ENCODE measurements around the gene TAF4.
"Not testable (repeated sequence)": the region's sequence is repeated elsewhere in the genome, so short reads cannot be mapped to it uniquely, and the experiment has no call there.

Gene TAF4

DNA sequence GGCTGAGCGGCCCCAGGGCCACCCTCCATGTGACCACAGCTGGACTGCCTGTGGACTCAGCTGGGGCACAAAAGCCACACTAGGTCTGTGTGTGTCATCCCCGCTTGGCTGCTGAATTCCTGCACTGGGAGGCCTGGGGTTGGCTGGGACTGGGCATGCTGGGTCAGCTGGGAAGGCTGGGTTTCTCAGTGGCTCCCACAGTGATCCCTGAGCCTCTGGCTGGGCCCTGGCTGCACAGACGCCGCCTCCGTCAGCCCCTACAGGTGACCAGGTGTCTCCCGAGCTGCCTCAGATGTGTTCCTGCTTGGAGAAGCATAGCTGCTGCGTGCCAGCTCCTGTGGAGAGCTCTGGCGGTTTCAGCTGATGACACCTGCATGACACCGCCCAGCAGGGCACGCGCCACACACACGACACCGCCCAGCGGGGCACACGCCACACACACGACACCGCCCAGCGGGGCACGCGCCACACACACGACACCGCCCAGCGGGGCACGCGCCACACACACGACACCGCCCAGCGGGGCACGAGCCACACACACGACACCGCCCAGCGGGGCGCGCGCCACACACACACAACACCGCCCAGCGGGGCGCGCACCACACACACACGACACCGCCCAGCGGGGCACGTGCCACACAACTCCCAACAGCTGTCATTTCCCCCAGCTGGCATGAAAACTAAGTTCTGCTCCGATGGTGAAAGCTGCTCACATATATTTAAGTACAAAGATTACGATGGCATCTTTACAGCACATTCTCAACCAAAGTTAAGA is 88.8 kb downstream of the TAF4 start:
- no peak for DNase-seq

DNA sequence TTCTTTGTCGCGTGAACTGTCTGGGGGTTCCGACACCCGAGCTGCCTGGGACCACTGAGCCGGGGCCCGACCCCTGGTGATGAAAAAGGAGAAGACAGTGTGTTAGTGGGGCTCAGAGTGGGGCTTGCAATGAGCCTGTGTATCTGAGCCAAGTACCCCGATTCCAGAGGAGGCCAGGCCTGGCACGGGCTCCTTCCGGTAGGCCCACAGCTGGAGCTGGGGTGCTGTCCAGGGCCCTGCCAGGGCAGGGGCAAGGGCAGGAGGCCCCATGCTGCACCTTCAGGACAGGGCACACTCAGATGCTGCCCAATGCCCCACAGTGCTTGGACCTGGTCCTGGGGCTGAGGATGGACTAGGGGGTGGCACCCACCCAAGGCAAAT is 89.4 kb downstream of the TAF4 start:
- DNase-seq = no peak

- no peak for DNase-seq
Observed at GRCh38 chr20:61975407-61976129, 90.1 kb downstream of the TAF4 start.

GRCh38 chr20:61974357-61974665 is 91.4 kb downstream of the TAF4 start:
- no peak for DNase-seq

DNA sequence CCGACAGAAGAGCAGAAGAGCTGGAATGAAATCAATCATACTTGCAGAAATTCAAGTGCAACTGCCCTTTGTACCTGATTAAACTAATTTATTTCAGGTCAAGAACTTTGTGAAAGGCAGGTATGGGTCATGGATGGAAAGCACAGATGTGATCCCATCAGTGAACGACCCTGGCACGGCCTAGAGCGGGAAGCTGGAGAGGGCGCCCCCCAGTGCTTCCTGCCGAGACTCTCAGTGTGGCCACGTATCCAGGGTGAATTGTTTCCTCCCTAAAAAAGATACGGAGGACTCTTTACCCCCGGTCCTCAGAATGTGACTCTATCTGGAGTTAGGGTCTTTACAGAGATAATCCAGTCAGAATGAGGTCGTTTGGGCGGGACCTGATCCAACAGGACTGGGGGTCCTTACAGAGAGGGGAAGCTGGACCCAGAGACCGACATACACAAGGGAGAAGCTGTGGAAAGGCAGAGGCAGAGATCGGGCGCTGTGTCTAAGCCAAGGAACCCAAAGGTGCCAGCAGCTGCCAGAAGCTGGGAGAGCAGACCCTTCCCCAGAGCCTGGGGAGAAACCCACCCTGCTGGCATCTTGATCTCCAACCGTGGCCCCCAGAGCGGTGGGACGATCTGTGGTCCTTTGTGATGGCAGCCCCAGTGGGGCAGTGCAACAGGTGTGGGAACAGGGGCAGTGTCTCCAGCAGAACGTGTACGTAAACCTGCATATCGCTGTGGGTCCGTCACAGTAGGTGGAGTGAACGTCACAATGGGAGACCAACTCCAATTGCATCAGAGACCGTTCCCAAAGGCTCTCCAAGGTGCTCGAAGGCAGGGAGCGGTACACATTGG is 91.9 kb downstream of the TAF4 start:
- DNase-seq = no peak

GRCh38 chr20:61972636-61973508 is 92.8 kb downstream of the TAF4 start:
- DNase-seq = no peak

DNA sequence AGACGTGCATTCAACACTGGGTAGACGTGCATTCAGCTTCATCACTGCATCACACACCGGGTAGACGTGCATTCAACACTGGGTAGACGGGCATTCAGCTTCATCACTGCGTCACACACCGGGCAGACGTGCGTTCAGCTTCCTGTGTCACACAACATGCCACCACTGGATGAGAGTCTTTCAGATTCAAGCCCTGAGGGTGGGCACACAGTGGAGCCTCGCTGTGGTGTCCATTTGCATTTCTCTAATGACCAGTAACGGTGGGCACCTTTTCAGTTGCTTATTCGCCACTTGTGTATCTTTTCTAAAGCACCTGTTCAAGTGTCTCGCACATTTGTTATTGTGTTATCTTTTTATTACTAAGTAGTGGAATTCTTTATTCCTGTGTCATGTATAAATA is 94.1 kb downstream of the TAF4 start:
- not testable (repeated sequence) for DNase-seq

DNA sequence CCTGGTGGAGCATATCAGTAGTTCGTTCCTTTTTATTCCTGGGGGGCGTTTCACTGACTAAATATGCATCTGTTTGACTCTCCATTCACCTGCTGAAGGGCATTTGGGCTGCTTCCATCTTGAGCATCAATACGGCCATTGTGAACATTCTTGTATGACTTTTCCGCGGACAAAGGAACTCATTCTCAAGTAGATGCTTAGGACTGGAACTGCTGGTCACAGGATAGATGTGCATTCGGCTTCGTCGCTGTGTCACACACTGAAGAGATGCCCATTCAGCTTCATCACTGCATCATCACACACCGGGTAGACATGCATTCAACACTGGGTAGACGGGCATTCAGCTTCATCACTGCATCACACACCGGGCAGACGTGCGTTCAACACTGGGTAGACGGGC is 95.3 kb downstream of the TAF4 start:
- no peak for DNase-seq

DNA sequence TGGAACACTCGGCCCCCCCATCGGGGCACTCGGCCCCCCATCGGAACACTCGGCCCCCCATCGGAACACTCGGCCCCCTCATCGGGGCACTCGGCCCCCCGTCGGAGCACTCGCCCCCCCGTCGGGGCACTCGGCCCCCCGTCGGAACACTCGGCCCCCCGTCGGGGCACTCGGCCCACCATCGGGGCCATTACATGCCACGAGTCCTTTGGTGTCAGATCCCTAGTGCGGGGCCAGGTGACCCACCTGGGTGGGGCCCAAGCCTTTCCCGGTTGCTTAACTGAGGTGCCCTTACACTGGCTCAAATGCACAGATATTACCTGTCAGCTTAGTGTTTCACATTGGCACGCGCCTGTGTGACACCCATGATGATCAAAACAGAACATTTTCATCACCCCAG is 95.9 kb downstream of the TAF4 start:
- DNase-seq = no peak

- DNase-seq = no peak
Observed at GRCh38 chr20:61968932-61969331, 96.7 kb downstream of the TAF4 start.

DNA sequence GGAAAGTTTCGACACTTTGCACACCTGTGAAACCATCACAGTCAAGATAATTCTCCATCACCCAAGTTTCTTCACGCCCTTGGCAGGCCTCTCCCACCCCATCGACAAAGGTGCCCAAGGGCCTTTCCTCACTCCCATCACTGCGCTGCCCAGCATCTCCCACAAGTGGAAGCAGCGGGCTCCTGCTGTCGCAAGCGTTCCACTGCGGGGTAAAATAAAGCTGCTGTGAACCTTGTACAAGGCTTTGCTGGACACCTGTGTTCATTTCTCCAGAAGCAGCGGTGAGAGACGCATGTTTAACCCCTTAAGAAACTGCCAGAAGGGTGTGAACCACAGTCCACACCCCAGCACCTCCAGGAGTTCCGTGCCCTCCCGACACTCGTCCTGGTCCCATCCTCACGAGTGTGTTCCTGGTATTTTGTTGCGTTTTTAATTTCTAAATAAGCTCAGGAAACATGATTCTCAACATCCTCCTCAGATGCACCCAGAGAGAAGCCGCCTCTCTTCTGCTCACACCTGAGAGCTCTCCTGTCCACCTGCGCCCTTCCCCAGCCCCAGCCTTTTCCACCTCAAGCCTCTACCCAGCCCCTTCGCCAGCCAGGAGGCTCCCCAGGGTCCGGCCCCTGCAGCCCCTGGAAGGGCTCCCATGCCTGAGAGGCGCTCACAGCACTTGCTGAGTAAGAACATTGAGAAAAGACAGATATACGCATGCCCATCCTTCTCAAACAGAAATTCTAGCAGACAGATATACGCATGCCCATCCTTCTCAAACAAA is 97.5 kb downstream of the TAF4 start:
- no peak for DNase-seq

- no peak for DNase-seq
Observed at GRCh38 chr20:61967300-61967699, 98.4 kb downstream of the TAF4 start.

DNA sequence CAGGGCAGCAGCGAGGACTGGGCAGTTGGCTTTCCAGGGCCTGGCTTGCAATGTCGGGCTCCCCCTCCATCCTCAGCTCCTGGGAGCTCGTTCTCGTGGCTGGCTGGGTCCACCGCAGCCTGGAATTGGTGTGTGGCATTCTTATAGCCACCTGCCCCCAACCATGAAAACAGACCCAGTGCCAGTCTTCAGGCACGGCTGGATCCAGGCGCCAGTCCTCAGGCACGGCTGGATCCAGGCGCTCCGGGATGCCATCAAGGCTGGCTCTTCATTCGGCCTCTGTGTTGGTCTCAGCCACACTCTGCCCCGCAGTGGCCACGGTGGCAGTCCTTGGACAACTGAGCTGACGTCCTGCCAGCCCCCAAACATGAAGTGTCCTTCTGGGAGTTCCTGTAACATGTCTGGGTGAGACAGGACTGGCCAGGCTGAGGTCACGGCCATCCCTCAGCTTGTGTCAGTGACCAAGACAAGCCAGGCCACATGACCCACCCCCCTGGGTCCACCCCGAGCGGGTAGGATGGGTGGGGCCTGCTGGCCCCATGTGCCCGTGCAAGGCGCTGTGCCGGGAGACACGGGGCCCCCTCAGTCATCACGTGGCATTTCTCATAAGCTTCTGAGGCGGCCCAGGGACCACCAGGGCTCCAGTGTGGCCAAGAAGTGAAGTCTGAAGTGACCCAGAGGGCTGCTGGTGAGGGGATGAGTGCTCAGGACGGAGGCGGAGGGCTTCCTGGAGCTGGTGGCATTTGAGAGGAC is 99.0 kb downstream of the TAF4 start:
- no peak for DNase-seq

GRCh38 chr20:61965606-61966491 is 99.8 kb downstream of the TAF4 start:
- no peak for DNase-seq

- DNase-seq = no peak
Observed at GRCh38 chr20:61964675-61965605, 100.7 kb downstream of the TAF4 start.

GRCh38 chr20:61963885-61964674 is 101.6 kb downstream of the TAF4 start:
- DNase-seq = no peak

DNA sequence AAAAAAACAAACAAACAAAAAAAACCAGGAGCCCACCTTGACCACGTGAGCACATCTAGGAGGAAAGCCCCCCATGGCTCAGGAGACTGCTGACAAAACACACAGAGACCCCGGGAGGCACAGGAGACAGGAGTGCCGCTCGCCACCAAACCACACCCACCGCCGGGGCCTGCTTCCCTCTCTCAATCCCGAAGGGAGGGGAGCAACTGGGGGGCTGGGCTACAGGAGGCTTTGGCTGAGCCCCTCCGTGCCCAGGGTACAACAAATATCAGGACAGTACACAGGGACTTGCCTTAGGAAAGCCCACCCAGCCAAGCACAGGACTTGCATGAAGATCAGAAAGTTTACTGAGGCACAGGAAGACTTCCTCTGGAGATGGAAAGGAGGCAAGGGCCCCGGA is 102.5 kb downstream of the TAF4 start:
- no peak for DNase-seq

DNA sequence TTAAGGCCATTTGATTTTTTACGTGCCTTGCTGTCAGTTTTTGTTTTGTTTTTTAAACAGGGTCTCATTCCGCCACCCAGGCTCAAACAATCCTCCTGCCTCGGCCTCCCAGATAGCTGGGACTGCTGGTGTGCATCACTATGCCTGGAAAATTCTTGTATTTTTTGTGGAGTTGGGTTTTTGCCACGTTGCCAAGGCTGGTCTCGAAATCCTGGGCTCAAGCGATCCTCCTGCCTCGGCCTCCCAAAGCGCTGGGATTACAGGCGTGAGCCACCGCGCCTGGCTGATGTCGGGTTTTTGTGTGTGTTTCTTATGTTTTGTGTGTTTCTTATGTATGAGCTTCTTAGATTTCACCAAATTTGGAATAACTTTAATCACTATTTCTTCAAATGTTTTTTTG is 104.8 kb downstream of the TAF4 start:
- no peak for DNase-seq
